Stimulated activated CD4-positive, alpha-beta T cell treated with anti-CD3 and anti-CD28 coated beads, Interleukin-15, amount 100 ng/mL, for 24 hours (primary cell): ENCODE data around the gene NAIP.
"Not testable (repeated sequence)": the region's sequence is repeated elsewhere in the genome, so short reads cannot be mapped to it uniquely, and the experiment has no call there.

Experiments
- DNase-seq: peaks from one replicate; pipeline ENCODE4 v3.0.0-alpha.2; 2020

NAIP gene

GRCh38 chr5:71025289-71025953 is at the start of gene NAIP:
Gene NAIP, minus strand, starts transcription at chr5:71025339. Its CDS starts 12,424 bp downstream, at chr5:71012915.
- DNase-seq = not testable (repeated sequence)

- not testable (repeated sequence) for DNase-seq
These were observed 42.3 kb upstream of the NAIP start, which contains the start of gene GTF2H2 for GRCh38 chr5:71067262-71067928. Gene GTF2H2, minus strand, starts transcription at chr5:71067676. Its CDS starts 4,913 bp downstream, at chr5:71062763.

- not testable (repeated sequence) for DNase-seq
These were observed 36.2 kb upstream of the NAIP start for GRCh38 chr5:71061322-71061721.

GRCh38 chr5:71059426-71059825 is 34.3 kb upstream of the NAIP start:
- not testable (repeated sequence) for DNase-seq

GRCh38 chr5:71044808-71045207 is 19.7 kb upstream of the NAIP start:
- DNase-seq = not testable (repeated sequence)

GRCh38 chr5:71044128-71044527 is 19.0 kb upstream of the NAIP start:
- not testable (repeated sequence) for DNase-seq

- DNase-seq = not testable (repeated sequence)
These were observed 6.1 kb upstream of the NAIP start for GRCh38 chr5:71031046-71031776.

- DNase-seq = not testable (repeated sequence)
These were observed 4.5 kb downstream of the NAIP start for GRCh38 chr5:71020643-71021042.

GRCh38 chr5:71018376-71019005 is 6.6 kb downstream of the NAIP start:
- not testable (repeated sequence) for DNase-seq

- no peak for DNase-seq
These were observed 11.0 kb downstream of the NAIP start for GRCh38 chr5:71014176-71014575.

- DNase-seq = no peak
These were observed 11.6 kb downstream of the NAIP start for GRCh38 chr5:71013575-71013974.

GRCh38 chr5:71011194-71011792 is 13.8 kb downstream of the NAIP start:
- DNase-seq = no peak

- not testable (repeated sequence) for DNase-seq
These were observed 18.2 kb downstream of the NAIP start for GRCh38 chr5:71006983-71007382.

- DNase-seq = not testable (repeated sequence)
These were observed 40.3 kb downstream of the NAIP start for GRCh38 chr5:70984882-70985281.

GRCh38 chr5:70967220-70967619 is 57.9 kb downstream of the NAIP start:
- not testable (repeated sequence) for DNase-seq

GRCh38 chr5:70964531-70964930 is 60.6 kb downstream of the NAIP start:
- not testable (repeated sequence) for DNase-seq

GRCh38 chr5:70953068-70953467 is 72.1 kb downstream of the NAIP start:
- DNase-seq = not testable (repeated sequence)

GRCh38 chr5:70932560-70932959 is 92.6 kb downstream of the NAIP start:
- not testable (repeated sequence) for DNase-seq

GRCh38 chr5:70931709-70932368 is 93.3 kb downstream of the NAIP start:
- not testable (repeated sequence) for DNase-seq

GRCh38 chr5:70925211-70925562 is 100.0 kb downstream of the NAIP start:
- not testable (repeated sequence) for DNase-seq
